Loucy (cell line): ENCODE measurements around the gene MYCN.

Experiments
- CTCF ChIP-seq: fragments of 200-600 bp; sonication (generic); conservative IDR thresholded peaks from 2 replicates; pipeline ENCODE4 v1.5.1; 2014; ENCODE audit warnings: mild to moderate bottlenecking, antibody characterized with exemption, low read length
- EZH2phosphoT487 ChIP-seq: fragments of 200-600 bp; IDR thresholded peaks from 2 replicates; pipeline ENCODE4 v1.6.1; 2018; ENCODE audit warnings: antibody characterized with exemption, mild to moderate bottlenecking, moderate library complexity, borderline replicate concordance

GRCh38 chr2:15959331-15960153 is 19.2 kb downstream of the MYCN start:
- TF ChIP-seq CTCF = no peak
- no peak for TF ChIP-seq EZH2phosphoT487
